OCI-LY3 (cell line): ENCODE measurements around the gene FRMPD4.

Source experiments
- CTCF ChIP-seq: fragments of 200-600, 300-600 bp; sonication (generic); IDR thresholded peaks from 2 replicates; pipeline ENCODE4 v1.5.1; 2014; ENCODE audit warnings: antibody characterized with exemption, low read length, low read depth
- EZH2phosphoT487 ChIP-seq: fragments of 200-600 bp; shearing (Covaris generic); IDR thresholded peaks from 2 replicates; pipeline ENCODE4 v1.6.1; 2018; ENCODE audit warnings: antibody characterized with exemption, mixed run types, low read depth

GRCh38 chrX:12463052-12463451 lies 324.8 kb downstream of the FRMPD4 start:
- peak; percentile 18; the same call in 1 of the 2 replicates for TF ChIP-seq CTCF
- no peak for TF ChIP-seq EZH2phosphoT487
